ENCODE data around the gene PIEZO1. TPM values are rescaled to one million over a fixed set of nuclear protein-coding genes. Genes with fewer than 3 reads are reported as not detected.

PIEZO1 gene
- total RNA-seq, 1 donor, result 197 TPM

DNA sequence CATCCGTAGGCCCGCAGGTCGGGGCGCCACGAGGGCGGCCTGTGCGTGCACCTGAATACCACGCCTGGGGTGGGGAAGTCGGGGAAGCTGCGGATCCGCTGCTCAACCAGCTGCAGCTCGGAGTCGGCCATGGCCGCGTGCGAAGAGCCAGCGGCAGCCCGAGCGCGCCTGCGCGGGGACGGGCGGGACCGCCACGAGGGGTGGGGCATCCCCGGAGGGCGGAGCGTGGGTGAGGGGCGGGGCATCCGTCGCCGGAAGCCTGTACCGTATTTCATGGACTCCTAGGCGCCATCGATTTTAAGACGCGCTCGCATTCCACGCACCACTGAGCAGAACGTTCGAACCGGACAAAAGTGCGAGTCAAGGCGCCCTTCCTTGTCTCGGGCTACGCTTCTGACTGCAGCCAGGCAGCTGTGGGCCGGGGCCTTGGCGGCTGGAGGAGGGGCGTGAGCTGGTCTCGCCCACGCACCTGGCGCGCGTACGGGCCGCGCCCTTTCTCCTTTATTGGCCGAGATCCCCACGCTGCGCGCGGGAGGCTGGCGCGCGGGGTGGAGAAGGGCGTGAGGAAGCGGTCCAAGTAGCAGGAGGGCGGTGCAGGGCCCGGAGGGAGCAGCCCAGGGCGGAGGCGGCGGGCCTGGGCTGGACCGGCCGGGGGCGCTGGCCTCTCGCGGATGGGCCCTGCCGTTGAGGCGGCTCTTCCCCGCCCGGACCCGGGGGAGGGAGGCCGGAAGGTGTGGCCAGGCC lies 26.9 kb upstream of the PIEZO1 start, which contains the start of gene APRT:
TSS of gene APRT (minus strand) at position 160 of the 744 bp plus-strand sequence. CDS start at position 131, 29 bp downstream.
- peak; percentile 94 for DNase-seq (ENCODE audit: low read depth)
- H3K4me3 ChIP-seq (ENCODE audit: low read depth, low read length), result peak within 1 kb of the TSS; percentile 79
- peak; percentile 27 for TF ChIP-seq CTCF (IDR thresholded peaks at IDR 0.05; ENCODE audit: insufficient read depth, low read depth, low read length)

DNA sequence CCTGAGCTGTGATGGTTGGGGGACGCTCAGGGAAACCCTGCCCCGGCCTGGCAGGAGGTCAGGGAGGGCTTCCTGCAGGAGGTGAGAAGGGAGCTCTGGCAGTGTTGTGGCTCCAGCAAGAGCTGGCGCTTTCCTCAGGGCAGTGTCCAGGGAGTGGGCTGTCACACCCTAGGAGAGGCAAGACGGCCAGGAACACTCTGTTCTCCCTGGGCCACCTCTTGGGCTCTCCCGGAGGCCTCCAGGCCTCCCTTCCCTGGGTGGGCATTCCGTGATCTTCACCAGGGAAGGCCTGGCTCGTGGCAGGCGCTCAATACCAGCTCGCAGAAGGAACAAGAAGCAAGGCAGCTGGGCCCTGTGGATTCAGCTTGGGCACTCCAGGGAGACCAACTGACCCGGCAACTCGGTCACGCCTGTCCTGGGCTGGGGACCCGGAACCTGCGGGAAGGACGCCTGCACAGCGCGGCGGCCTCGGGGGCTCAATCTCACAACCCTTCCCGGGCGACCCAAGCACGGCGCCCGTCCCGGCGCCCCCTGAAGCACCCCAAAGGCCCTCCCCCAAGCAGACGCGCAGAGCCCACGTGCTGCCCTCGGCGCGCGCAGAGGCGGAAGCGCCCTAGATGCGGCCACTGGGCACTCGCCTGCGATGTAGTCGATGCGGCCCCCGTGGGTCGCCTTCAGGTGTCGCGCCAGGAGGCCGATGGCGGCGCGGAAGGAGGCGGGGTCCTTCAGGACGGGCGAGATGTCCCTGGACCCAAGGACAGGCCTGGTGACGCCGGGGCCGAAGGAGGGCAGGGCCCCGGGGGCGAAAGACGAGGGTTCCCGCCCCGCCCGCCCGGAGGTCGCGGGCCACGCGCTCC lies 26.1 kb upstream of the PIEZO1 start:
- peak overlapping the region; percentile 79 for H3K4me3 ChIP-seq (ENCODE audit: low read depth, low read length)
- DNase-seq (ENCODE audit: low read depth), result peak; percentile 74
- no peak for TF ChIP-seq CTCF (IDR thresholded peaks at IDR 0.05; ENCODE audit: insufficient read depth, low read depth, low read length)

GRCh38 chr16:88810166-88810911 lies 25.3 kb upstream of the PIEZO1 start:
- peak overlapping the region; percentile 79 for H3K4me3 ChIP-seq (ENCODE audit: low read depth, low read length)
- DNase-seq (ENCODE audit: low read depth), result no peak

DNA sequence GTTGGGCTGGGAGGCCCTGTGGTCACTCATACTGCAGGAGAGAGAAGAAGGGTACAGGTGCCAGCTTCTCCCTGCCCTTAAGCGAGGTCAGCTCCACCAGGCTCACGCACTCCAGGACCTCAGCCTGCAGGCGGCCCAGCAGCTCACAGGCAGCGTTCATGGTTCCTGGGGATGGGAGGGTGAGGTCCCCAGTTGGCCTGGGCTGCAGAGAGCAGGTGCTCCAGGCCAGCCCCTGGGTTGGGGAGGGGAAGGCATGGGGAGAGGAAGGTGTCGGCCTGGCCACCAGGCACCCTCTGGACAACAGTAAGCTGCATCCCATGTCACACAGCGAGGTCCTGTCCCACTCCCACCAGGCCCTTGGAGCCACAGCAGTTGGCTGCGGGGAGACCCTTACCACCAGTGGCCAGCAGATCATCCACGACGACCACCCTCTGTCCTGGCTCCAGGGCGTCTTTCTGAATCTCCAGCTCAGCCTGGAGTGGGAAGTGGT lies 24.7 kb upstream of the PIEZO1 start:
- DNase-seq (ENCODE audit: low read depth), result no peak
- no peak for TF ChIP-seq CTCF (IDR thresholded peaks at IDR 0.05; ENCODE audit: insufficient read depth, low read depth, low read length)
- no peak overlapping the region for H3K4me3 ChIP-seq (ENCODE audit: low read depth, low read length)

More at GRCh38 chr16:88810166-88810911, 25.3 kb upstream of the PIEZO1 start:
- no peak for TF ChIP-seq CTCF (IDR thresholded peaks at IDR 0.05; ENCODE audit: insufficient read depth, low read depth, low read length)

GRCh38 chr16:88809068-88809675 lies 24.2 kb upstream of the PIEZO1 start:
- TF ChIP-seq CTCF (IDR thresholded peaks at IDR 0.05; ENCODE audit: insufficient read depth, low read depth, low read length), result no peak
- H3K4me3 ChIP-seq (ENCODE audit: low read depth, low read length), result no peak overlapping the region
- DNase-seq (ENCODE audit: low read depth), result no peak

Measured in fibroblast of villous mesenchyme (primary cell).